NCI-H128 (cell line): Measurements from ENCODE around the gene KRT76.

Source experiments
- DNase-seq: peaks from one replicate; lab custom pipeline; 2025; ENCODE audit not compliant: unreplicated experiment; lab: John Stamatoyannopoulos, UW

KRT76 gene

DNA sequence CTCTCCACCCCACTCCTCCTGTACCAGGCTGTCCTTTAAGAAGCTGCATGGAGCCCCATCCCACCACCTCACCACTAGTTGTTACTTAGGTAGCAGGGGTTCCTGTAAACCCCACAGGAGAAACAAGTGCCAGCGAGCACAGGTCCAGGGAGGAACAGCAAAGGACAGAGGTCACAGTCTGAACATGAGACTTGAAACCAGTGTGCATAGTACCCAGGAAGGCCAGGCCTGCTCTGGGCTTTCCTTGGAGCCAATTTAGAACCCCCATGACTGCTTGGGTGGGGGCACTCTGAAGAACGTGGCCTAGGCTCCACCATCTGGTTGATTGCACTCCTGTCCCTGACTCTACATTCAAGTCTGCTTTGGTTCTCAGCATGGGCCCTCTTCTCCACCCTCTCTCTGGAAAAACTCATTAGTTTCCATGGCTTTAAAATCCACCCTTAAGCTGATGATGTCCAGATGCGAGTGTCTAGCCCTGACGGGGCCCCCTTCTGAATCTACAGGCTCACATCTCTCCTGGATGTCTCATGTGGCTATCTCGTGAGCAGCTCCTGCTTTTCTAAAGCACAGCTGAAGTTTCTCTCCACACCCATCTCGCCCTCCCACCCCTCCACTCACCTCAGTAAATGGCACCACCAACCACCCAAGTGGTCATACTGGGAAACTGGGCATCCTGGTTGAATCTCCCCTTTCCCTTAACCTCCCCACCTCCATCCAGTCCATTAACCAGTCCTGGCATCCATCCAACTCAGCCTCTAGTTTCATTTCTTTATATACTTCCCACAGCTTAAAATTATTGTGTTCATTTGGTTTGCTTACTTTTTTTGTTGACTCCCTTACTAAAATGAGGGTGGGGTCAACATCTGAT lies 10.4 kb upstream of the KRT76 start:
- DNase-seq, result no peak

DNA sequence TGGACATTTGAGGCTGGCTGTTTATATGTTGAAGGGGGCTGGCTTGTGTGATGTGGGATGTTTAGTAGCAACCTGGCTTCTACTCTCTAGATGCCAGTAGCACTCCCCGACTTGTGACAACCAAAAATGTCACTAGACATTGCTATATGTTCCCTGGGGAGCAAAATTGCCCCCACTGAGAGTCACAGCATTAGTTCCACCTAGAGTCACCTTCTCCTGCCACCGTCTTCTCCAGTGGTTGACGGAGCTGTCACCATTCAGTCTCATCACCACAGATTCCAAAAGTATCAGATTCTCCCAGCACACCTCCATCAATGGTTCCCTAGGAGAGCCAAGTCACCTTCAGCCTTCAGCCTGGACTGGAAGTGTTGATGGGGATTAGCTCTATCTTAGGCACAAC lies 7.8 kb upstream of the KRT76 start:
- no peak for DNase-seq

DNA sequence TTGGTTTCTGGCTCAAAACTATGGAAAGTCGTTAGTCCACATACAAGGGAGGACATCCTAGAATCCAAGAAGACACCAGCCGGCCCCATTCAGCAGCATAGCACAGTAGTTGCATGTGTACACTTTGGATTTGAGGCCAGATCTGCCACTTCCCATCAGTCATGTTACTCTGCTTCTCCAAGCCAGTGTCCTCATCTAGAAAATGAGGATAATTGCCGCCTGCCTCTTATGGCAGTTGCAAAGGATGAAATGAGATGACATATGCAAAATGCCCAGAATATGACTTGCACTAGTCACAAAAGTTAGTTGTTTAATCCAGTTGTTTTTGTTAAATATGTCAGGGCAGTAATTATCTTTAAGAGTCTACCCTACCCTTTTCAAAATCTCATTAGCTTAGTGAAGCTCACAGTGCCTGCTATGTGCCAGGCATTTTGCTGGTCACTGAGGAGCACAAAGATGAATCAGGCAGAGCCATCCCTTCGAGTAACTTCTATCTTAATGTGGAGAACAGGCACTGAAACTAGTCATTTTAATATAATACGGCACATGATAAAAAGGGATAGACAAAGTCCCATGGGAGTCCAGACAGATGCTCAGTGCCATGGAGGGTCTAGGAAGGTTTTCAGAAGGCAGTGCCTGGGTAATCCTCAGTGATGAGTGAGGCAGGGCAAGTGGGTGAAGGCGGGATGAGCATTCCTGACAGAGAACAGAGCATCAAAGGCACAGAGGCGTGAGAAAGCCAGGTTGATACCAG lies 6.6 kb upstream of the KRT76 start:
- DNase-seq, result no peak

DNA sequence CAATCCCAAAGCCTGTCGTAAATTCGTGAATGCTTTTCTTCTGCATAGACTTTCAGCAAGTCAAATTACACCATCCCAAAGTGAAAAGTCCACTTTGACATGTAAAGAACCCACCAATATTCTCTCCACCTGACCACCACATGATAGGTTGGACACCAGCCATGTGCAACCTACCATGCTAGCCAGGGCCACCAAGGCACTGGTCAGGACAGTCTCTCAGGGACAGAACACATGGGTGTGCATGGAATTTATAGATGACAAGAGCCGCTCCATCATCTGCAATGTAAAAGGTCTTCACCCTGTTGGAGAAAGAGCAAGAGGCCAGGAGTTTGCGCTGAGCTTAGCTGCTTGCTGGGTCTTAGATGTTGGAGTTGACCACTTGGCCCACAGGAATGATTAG lies 5.4 kb upstream of the KRT76 start:
- no peak for DNase-seq

DNA sequence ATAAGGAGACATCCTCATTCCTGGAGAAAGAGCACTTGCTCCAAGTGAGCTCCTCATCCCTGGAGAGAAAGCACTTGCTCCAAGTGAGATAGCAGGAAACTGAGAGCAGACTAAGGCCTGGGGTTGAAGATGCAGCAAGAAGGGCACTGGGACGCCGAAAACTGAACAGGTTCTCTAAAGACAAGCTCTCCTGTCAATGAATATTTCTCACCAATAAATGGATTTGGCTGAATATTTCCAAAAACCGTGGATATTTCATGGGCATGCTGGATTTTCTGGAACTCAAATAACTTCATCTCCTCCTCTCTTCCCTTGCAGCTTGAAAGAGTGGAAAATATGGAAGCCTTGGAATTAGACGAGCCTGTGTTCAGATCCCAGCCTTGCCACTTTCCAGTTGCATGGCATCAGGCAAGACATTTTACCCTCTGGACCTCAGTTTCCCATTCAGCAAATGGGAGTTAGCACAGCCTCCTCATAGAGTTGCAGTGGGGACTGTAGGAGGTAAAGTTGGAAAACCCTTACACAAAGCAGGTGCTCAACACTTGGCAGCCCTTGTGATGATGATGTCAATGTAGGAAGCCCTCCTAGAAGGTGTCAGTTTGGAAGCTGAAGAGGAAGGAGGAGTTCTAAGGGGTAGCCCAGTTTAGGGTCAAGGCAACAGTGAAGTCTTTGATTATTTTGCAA lies 4.4 kb upstream of the KRT76 start:
- DNase-seq, result no peak

DNA sequence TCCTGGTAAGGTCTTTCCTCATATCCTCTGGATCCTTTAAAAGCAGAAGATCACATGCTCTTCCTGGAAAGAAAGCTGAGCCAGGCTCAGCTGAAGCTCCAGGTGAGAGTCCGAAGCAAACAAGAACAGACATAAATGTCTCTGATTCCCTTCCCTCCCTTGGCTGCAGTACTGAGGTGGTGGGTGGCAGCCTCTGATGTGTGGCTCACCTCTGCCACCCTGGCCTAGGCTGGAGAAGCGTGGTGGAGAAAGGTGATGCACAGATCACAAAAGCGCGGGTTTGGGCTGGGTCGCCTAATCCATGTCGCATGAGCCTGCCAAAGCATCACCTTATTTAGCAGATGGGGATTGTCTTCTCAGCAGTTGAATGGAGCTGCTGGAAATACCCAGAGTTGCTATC lies 2.8 kb upstream of the KRT76 start:
- no peak for DNase-seq

DNA sequence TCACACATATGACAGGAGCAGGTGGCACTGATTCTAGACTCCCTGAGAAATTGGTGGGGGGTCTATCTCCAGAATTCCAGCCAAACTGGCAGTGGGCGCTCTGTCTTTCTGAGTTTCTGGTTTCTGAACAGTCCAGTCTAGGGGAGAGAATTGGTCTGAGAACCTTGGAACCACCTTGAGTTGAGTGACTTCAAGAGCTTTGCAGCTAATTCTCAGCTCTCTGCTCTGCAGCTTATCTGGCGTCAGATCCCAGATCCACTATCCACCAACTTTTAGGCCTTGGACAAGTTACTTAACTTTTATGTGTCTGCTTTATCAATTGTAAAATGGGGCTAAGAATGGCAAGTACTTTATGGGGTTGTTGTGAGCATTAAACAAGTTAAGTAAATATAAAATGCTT lies 1.7 kb upstream of the KRT76 start:
- no peak for DNase-seq

DNA sequence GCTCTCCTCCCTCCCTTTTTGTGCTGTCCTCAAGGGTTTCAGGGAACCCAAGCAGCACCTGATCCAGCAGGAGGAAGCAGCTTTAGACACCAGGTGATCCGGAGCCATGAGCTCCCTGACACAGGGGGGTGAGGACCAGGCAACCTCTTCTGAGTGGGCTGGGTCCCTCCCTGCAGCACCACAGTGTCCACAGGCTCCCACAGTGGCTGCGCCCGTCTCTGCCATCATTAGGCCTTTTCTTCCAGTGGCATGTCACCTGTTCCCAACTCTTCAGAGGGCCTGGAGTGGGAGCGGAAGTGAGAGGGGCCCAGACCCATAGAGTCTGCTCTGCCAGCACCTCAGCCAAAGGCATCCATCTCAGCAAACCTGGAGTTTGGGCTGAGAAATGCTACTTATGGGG lies 421 bp upstream of the KRT76 start:
- DNase-seq, result no peak

DNA sequence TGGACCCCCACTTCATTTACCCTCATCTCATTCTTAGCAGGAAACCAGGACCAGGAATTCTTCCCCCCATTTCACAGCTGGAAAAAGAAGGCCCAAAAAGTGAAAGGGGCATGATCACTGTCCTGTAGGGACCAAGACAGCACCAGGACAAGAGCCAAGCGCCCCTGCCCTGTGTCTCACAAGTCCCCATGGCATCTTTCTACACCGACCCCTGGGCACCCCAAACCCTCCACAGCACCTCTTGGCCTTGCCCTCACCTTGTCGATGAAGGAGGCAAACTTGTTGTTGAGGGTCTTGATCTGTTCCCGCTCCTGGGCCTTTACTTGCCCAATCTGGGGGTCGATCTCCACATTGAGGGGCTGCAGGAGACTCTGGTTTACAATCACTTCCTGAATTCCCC lies 710 bp downstream of the KRT76 start:
- no peak for DNase-seq

DNA sequence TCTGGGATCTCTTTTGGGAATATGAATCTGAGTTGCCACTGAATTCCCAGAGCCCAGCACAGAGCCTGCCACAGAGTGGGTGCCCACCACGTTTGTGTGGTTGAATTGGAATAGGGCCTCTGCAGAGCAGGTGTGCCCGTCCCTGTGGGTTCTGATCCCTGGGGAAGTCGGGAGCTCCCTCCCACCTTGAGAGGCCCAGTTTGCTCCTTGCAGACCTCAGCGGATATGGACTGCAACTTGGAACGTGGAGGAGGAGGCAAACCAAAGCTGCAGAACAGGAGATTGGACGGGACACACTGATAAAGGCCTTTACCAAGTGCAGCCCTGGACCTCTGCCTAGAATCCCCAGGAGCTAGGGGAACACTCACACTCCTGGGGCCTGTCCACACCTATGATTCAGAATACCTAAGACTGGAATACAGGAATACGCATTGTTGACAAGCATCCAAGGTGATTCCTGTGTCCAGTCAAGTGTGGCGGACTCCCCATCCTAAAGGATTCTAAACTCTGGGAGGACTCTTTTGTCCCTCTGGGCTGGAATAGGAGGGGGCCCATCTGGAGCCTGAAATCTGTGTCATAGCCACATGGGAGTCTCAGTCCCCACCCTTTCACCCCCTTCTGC lies 2.4 kb downstream of the KRT76 start:
- DNase-seq, result no peak

DNA sequence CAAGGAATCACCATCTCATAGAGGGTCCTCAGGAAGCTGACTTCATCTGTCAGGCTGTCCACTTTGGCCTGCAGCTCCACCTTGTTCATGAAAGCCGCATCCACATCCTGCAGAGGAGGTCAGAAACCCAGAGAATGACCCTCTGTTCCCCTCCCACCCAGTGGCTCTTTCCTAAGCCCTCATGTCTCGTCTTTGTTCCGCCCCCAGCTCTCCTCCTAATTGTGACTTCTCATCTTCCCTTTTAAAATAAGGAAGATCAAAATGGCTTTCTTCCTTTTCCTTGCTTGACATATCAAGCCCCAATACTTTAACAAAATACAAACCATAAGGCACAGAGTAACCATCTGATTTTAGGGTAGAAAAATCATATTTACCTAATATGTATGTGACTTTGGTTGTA lies 4.4 kb downstream of the KRT76 start:
- DNase-seq, result no peak

DNA sequence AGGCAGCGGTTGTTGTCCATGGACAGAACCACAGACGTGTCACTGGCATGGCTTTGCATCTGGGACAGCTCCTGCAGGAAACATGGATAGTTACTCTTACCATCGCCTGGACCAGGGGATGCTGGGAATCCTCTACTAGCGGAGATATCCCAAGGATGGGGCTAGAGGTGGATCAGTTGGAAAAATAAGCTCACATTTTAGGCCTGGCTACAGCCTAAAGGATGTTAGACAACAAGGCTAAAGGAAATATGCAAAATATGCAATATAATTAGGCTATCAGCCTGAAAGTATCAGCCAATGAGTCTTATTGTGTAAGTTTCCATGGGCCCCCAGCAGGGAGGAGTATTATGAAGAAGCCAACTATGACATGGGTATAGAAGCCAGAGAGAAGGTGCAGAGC lies 5.0 kb downstream of the KRT76 start:
- DNase-seq, result no peak

DNA sequence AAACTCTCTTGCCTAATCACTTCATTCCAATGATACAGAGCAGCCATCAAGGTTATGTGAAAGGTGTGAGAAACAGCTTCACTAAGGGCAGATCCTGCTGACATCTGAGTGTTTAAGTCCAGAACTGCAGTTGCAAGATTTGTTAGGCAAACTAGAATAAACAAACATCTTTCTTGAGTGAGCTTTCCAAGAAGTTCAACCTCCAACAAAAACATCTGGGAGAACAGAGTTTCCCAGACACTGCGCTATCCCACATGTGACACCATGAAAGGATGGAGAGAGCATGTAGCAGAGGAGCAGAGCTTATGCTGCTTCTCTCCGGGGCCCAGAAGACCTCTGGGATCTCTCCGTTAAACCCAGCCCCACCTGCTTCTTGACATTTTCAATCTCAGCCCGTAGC lies 5.6 kb downstream of the KRT76 start:
- DNase-seq, result no peak

DNA sequence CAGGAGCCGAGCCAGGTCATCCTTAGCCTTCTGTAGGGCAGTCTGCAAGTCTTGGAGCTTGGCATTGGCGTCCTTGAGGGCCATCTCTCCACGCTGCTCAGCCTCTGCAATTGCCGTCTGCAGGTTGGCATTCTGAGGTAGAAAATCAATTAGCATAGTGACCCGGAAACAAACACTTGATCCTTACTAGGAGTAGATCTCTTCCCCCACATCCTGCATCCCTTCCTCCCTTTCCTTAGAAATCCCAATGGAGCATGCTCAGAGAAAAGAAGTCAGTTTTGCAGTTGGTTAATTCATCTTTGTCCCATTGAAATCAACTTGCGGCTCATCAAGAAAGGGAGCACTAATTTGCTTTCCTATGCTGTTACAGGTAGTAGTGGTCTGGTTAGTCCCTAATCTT lies 6.1 kb downstream of the KRT76 start:
- DNase-seq, result no peak

DNA sequence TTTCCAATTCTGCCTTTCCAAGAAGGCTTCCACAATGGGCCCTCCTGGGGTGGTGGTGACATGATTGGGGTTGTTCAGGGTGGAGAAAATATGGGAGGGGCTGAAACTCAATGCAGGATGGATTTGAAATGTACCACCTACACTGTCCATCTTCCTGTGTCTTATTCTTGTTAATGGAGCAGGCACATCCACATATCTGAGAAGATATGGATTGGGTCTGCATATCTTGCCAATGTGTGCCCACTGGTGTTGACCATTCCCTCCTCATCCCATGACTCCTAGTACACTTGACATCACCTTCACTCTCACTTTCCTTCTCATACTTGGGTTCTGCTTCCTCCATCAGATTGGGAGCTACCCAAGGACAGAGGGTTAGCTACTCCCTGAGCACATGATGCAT lies 7.2 kb downstream of the KRT76 start:
- DNase-seq, result no peak

DNA sequence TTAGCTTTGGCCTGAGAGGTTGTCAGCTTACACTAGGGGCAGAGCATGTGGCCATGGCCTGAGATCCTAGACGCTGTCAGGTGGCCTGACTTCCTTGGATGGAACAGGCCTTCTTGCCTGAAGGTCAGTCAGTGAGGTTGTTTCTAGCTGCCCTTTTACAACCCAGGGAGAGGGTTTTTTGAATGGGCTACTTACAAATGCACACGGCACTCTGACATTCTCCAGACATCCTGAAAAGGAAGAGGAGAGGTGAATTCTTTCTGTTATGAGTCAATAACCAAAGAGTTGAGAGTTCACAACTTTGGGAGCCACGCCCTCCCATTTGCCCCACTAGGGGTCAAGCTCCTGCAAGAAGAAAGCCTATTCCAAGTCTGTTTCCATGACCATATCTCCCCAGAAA lies 7.8 kb downstream of the KRT76 start:
- DNase-seq, result no peak

DNA sequence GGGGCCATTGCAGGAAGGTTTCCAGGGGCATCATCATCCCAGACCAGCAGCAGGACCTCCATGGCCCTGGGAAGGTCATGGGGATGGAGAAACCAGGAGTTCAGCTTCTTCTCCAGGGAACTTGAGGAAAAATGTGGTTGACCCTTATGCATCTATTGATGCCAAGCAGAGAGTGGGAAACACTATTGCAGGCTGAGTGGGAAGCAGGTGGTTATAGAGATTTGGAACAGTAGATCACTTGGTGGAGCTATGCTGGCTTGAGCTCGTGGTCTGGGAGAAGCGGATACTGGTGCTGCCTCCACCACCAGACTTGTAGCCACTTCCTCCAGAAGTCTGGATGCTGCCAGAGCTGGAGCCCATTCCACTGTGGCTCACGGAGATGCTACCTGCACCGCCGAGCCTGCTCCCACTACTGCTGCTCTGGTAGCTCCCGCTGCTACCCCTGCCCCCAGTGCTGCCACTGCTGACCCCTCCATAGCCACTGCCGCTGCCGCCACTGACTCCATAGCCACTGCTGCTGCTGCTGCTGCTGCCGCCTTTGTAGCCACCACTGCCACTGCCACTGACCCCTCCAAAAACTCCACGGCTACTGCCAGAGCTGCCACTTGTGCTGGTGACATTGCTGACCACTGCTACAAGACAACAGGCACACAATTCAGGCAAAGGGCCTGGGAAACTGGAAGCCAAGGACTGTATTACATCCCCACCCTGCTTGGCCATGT lies 8.5 kb downstream of the KRT76 start:
- no peak for DNase-seq

DNA sequence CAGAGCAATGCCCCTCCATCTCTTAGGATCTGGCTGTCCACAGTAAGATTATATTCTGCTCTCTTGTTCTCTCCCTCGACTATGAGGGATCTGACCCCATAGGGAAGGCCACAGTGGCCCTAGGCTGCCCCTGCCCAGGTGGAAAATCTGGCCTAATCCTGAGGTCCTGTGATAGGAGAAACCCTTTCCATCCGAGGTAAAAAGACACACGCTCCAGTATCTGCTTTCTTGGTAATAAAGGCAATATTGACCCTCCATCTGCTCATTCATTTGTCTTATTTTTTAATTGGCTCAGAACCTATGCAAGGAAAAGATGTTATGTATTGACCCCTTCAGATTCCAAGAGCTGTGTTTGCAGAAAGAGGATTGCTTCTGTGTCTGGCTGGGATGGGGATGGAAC lies 9.7 kb downstream of the KRT76 start:
- DNase-seq, result no peak

DNA sequence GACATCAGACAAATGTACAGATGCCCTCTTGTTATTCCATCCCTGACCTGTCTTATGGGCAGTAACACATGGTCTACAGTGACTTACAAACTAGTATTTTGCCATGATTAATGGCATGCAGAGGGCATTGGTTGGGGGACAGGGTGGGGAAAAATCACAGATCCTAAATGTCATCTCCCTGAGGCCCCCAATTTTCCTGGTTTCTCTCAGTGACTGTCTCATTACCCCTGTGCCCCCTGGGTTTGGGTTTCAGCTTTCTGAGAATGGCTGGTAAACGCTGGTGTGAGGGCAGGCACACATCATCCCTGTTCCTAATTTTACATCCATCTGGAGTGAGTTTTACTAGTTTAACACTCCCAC lies 10.1 kb downstream of the KRT76 start:
- DNase-seq, result no peak

DNA sequence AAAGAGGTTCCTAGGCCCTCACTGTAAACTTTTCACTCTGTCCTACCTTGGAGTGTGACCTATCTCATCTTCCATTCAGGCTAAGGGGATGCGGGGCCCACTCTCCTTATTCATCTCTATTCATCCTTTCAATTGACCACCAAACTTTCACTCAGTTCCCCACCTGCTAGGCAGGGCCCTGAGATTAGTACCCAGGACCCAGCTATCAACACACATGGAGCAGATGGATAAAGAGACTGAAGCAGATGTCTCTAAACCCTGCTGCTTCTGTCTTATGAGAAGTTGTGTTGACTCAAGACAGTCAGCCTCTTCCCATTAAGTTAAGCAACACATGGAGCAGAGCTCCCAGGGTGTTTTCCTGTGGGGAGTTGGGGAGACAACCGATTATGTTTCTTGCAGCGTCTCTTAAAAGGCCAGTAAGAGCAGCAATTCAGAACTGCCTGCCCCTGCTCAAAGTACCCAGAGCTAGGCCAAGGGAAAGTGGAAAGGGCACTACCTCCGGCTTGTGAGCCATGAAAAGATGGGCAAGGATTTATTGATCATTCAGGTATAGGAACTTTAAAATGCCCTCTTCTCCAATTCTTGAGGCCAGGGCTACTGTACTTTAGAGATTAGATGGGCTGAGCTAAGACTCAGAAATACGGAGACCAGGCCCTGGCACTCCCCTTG lies 10.7 kb downstream of the KRT76 start:
- no peak for DNase-seq
